Suppressor macrophage (primary cell): ENCODE measurements around the gene PRCC.

ENCODE experiments used
- DNase-seq, 4 experiments: peaks; one replicate each; pipeline ENCODE4 v3.0.0-alpha.2; 2020 to 2022
- total RNA-seq, 17 experiments: gene quantifications; one replicate each; lab custom pipeline; 2026; ENCODE audit warnings: mixed read lengths in 6 of 17, inconsistent platforms in 3 of 17; lab: John Stamatoyannopoulos, UW

PRCC gene, protein sequence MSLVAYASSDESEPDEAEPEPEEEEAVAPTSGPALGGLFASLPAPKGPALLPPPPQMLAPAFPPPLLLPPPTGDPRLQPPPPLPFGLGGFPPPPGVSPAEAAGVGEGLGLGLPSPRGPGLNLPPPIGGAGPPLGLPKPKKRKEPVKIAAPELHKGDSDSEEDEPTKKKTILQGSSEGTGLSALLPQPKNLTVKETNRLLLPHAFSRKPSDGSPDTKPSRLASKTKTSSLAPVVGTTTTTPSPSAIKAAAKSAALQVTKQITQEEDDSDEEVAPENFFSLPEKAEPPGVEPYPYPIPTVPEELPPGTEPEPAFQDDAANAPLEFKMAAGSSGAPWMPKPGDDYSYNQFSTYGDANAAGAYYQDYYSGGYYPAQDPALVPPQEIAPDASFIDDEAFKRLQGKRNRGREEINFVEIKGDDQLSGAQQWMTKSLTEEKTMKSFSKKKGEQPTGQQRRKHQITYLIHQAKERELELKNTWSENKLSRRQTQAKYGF
- 12.2 to 33.5 (median 22.1) reads per million in 17 experiments for total RNA-seq

DNA sequence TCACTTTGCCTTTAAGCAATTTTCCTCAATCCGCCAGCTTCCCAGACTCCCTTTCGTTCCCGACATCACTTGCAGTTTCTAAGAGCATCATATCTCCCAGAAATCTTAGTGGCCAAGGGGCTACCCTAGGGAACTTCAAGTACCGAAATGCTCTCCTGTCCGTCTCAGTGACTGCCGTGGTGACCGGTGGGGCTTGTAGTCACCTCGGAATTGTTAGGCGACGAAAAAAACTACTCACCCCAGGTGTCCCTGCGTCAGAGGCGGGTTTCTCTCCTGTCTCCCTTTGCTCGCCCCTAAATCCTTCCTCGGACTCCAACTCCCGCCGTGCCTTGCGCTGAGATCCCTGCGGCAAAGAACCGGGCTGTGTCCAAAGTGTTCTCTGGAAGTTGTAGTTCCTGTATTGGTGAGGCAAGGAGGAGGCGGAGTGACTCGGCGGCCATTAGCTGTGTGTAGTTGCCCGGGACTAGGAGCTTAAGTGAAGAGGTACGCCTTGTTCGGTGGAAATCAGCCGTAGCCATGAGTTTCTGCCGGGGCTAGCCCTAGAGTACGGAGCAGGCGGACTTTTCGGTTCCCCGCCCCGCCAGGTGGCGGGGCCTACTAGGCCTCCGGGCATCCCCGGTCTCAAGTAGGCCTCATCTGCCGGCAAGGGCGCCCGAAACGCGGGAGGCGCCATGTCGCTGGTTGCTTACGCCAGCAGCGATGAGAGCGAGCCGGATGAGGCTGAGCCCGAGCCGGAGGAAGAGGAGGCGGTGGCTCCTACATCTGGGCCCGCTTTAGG, at the start of gene PRCC:
Gene PRCC (plus strand): TSS at position 435 of the 778 bp plus-strand sequence. CDS start 237 bp downstream, at position 672.
- peak; percentile 98 to 100 (median 98) for DNase-seq

DNA sequence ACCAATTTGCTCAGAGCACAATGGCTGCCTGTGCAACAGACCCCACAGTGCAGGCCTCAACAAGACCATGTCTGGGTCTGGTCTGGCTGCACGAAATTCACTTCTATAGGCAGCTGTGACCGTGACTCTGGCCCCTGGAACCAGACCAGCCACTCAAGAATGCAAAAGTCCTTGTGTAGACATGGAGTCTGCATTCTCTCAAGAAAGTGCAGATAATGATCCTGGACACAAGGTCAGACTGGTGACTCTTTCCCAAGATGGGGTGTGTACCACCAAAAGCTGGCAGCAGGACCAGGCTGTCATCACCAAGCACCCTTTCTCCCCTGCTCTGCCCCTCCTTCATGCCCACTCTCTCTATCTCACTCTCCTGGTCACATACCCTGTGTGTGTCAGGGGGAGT, 46.2 kb upstream of the PRCC start:
- no peak for DNase-seq

DNA sequence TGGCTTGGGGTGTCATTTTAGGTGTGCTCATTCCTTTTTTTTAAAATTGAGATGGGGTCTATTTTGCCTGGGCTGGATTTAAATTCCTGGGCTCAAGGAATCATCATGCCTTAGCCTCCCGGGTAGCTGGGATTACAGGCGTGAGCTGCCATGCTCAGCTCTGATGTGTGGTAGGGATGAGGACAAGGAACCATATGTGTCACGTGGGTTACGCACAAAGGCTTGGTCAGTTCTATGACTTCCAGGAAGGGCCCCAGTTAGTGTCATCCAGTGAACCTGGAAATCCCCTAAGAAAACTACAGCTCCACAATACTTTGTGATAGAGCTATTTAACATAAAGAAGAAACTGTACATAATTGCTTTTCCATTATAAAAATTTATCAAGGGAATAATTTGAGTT, 45.8 kb upstream of the PRCC start:
- no peak for DNase-seq

DNA sequence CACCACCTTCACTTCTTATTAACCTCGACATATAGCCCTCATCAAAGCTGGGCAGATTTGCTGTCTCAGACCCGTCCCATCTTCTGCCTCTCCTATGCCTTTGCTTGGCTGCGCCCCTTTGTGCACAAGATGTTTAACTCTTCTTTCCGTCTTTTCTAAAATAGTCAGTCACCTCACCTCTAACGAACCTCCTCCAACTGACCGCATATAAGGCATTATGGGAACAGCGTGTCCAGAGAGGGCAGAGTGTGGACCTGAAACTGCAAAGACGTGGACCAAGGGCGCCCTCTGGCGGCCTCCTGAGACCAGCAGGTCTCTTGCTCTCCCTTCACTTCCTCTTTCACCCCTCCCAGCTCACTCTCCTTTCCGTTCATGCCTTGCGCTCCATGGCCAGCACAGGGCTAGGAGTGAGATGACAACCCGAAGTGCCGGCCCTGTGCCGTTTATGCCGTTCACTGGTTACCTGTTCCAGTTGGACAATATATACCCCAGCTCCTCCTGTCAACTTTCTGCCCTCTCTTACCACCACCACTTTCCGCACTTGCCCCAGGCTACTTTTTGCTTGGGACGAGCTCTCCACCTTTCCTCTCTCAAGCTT, 41.6 kb upstream of the PRCC start:
- DNase-seq, result peak; percentile 94 to 97 (median 94)

DNA sequence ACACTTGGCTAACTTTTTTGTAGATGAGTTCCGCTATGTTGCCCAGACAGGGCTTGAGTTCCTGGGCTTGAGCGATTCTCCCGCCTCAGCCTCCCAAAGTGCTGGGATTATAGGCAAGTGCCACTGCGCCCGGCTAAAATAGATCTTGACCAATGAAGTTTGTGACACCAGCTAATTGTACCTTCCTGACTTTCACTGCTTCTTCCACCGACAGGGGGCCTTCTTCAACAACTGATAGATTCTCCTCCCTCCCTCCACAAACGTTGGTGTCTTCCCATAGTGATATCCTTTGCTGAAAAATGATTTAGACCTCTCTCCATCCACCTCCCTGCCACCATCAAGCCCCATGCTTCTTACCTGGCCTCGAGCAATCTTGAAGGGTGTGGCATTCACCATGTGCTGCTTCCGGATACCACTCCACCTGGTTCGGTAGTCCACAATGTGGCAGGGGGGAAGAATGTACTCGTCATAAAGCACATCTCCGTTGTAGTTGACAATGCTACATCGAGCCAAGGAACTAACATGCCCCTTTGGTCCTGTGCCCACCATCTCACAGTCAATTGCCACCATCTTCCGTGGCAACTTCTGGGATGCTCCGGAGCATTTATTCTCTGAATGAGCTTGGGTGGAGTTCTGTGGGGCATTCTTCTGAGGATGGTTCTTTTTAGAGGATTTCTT, 40.6 kb upstream of the PRCC start:
- peak; percentile 59 to 79 (median 72) for DNase-seq

DNA sequence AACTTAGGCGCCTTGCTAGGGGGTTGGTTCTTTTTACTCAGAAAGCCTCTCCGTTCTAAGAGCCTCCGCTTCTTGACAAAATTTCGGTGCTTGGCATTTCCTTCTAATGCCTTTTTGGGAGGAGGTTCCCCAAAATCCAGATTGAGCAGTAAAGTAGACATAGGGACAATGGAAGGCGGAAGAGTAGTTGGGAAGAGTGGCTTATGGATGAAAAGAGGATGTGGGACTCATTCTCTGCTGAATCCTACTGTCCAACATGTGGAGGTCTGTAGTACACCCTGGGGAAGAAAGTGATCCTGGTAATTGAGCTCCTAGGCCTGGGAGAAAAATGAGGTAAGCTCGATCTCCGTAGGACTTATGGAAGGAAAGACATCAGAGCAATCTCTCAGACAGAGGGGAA, 39.8 kb upstream of the PRCC start:
- peak in 3 of 4 experiments; percentile 6 to 29 (median 11) for DNase-seq

DNA sequence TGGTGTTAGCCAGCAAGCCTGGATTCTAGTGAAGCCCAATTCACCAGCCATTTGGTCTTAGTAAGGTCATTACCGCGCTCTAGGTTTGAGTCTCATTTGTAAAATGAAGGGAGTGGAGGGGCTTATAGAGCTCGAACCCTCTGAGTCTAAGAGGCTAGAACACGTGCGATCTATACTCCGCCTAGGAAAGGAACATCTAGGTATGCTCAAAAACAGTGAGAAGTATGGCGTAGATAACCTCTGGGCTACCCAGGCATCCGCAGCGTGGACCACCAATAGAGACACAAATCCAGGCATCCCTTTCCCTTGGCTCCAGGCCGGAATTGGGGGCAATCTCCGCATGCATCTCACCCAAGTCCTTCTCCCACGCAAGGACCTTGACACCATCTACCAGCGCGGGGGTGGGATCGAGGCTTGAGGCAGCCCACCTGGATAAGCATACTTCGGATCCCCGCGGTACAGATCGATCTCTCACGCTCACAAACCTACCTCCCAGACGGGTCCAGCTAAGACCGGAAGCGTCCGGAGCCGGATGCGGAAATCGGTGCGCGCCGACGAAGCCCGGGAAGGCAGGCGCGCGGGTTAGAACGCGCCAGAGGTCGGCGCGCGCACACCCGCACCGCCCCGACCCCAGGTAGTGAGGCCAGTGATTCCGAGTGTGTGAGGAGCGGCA, 39.3 kb upstream of the PRCC start, which contains the start of gene METTL25B:
Gene METTL25B (plus strand): TSS at position 544 of the 673 bp plus-strand sequence. CDS start 636 bp downstream, outside the sequence.
- peak; percentile 84 to 92 (median 87) for DNase-seq

DNA sequence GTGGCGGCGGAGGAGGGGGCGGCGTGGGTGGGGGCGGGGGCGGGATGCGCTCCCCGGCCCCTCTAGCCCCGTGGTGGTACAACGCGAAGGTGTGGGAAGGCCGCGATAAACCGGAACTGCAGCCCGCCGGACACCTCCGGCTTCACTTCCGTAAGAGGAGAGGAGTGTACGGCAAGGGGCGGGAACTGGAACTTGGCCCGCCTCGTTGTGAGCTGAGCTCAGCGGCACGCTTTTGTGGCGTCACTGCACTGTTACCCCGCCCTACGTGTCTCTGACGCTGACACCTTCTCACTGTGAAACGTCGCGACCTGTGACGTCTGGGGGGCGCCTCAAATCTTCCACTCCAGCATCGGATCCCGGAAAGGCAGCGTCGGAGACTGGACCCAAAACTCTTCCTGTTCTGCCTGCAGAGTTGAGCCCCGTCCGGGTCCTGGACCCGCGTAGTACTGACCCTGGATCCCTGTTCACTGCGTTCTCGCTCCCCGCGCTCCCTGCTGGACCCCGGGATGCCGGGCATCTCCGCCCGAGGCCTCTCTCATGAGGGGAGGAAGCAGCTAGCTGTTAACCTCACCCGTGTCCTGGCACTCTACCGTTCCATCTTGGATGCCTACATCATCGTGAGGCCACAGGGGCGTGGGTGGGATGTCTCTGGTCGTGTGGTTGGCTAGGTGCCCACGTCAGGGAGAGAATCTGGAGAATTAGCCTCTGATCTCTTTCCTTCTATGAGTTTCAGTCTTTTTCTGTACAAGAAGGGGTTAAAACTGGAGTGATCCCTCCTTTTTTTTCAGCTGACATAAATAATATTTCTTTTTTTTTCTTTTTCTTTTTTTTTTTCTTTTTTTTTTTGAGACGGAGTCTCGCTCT, 38.5 kb upstream of the PRCC start, which contains the start of gene ISG20L2:
Gene ISG20L2 (minus strand): TSS at position 168 of the 864 bp plus-strand sequence. CDS start 1,114 bp downstream, outside the sequence.
- peak; percentile 98 to 99 (median 98) for DNase-seq

DNA sequence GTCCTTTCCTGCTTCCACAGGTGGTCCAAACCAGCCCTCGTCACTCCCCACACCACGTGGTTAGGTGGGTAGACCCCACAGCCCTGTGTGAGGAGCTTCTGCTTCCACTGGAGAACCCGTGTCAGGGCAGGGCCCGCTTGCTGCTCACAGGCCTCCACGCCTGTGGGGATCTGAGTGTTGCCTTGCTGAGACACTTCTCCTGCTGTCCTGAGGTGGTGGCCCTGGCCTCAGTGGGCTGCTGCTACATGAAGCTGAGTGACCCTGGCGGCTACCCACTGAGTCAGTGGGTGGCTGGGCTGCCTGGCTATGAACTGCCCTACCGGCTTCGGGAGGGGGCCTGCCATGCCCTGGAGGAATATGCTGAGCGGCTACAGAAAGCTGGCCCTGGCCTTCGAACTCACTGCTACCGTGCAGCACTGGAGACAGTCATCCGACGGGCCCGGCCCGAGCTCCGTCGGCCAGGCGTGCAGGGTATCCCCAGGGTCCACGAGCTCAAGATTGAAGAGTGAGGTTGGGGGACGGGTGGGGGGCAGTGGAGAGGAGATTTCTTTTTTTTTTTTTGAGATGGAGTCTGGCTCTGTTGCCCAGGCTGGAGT, 33.2 kb upstream of the PRCC start:
- DNase-seq, result no peak

DNA sequence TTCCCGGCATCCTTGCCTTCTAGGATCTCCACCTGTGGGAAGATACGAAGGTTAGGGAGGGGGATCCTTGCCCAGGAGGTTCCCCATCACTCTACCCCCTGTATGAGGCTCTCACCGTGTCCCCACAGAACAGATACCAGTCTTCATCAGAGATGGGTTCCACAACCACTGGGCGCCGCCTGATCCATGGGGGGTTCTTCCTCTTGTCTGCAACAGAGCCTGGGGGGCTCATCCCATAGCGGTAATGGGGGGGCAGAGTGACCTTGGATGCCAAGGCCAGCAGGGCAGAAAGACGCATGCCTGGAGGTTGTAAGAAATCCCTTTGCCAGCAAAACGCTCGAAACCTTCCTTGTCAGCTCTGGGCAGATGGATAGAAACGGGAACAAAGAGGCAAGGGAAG, 28.9 kb upstream of the PRCC start:
- DNase-seq, result peak in 1 of 4 experiments; percentile 14

DNA sequence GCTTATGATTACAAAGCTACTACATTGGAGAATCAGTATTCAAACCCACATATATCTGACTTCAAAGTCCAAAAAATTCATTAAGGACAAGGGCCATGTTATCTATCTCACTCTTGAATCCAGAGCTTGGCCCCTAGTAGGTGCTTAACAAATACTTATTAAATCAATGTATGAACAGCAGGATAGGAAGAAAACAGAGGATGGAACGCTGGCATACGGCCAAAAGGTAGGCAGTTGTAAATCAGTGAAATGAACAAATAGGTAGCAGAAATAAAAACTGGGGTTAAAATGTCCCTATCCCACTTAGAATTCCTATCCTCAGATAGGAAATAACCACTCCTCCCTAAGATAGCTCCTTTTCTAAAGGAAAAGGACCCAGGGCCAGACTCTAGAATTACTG, 28.4 kb upstream of the PRCC start:
- no peak for DNase-seq

DNA sequence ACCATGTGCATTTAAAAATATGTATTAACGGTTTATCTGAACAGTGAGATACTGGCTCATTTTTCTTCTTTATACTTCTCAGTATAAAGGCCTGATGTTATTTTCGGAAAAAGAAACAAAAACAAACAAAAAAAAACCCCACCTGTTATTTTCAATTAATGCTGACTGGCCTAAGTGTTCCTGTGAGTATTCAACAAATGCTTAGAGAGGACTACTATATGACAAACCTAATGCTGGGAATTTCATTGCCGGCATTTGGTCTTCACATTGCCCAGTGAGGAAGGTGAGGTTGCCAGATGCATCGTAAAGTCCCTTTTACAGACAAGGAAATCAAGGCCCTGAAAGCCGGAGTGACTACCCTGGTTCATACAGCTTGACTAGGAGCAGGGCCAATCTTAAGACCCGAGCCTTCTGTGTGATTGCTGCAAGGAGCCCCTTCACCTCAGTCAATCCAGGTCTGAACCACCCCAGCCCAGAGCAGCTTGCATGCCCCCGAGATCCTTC, 27.0 kb upstream of the PRCC start:
- peak in 1 of 4 experiments; percentile 4 for DNase-seq

DNA sequence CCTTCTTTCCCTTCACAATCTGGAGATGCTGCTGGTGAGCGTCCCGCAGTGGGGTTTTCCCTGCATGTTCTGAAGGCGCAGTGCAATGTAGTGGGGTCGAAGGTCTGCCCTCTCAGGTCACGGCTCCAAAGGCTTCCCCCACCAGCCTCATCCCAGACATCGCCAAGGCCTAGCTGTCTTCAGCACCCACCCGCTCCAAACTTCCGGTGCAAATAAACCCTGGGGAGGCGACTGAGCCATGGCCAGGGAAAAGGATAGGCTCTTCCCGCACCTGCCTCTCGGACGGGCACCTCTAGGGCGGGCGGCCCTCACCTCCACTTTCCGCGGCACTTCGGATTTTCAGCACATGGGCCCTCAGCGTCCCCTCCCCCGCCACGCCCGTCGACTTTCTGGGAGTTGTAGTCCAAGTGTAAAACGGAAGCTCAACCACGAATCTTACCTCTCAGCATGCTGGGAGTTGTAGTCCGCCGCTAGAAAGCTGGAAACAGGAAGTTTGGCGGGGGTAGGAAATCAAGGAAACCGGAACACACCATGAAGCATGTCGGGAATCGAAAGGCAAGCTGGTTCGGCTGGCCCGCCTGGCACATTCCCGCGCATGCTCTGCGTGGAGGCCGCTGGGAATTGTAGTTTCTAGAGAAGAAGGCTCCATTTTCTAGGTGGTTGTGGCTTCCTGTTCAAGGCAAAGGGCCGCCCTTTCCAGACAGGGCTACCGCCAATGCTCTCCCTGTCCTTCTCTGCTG, 26.4 kb upstream of the PRCC start, which contains the start of gene MRPL24:
Gene MRPL24 (minus strand): TSS at position 348 of the 740 bp plus-strand sequence. CDS start 2,384 bp downstream, outside the sequence.
- DNase-seq, result peak; percentile 97 to 99 (median 98)

DNA sequence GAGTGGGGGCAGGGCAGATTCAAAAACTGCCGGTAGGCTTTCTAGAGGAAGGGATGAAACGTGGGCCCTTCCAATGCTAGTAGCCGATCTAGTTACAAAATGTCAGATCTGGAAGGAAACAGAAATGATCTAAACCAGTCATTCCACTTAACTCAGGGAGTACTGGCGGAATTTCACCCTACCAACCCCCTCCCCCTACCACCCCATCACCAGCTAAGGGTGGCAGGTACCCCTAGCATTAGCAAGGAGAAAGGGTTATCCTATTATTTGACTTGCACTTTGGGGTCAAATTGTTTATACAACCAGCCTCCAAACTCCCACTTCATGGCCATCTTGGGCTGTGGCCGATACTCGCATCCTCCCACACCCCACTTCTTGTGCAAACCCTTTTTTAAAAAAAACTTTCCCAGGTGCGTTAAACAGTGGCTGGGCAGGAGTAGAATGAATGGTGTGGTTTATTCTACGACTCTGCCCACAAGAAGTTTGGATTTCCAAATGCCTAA, 25.8 kb upstream of the PRCC start:
- no peak for DNase-seq

DNA sequence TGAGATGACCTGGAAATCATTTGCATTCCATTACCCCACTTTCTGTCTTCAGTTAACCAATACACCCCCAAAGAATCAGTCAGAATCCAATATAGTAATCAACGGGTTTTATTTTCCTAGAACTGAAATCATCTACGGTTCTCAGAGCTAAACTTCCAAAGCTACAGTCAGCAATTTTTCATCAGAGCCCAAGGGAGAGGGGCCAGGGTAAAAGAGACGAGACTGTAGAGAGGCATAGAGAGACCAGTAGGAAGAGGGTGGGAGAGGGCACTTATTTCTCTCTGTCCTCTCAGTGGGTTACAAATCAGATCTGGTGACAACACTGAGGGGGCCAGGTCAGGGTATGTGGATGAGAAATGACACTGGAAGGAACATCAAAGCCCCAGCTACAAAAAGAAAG, 25.3 kb upstream of the PRCC start:
- no peak for DNase-seq

DNA sequence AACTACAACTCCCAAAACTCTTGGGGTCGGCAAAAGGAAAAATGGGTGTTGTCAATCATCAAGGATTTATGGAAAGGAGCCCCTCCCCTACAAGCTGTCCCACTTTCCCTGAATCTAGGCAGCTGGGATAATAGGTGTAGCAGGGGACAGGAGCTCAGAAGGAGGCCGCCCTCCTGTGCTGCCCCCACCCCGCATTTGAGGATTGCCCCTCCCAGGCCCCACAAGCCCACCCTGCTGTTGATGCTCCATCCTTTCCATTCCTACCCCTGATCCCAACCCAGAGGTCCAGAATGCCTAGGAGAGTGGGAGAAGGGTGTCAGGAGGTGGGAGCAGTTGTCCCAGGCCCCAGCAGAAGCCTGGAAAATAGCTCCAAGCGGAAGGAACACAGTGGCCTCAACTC, 24.5 kb upstream of the PRCC start:
- DNase-seq, result no peak

DNA sequence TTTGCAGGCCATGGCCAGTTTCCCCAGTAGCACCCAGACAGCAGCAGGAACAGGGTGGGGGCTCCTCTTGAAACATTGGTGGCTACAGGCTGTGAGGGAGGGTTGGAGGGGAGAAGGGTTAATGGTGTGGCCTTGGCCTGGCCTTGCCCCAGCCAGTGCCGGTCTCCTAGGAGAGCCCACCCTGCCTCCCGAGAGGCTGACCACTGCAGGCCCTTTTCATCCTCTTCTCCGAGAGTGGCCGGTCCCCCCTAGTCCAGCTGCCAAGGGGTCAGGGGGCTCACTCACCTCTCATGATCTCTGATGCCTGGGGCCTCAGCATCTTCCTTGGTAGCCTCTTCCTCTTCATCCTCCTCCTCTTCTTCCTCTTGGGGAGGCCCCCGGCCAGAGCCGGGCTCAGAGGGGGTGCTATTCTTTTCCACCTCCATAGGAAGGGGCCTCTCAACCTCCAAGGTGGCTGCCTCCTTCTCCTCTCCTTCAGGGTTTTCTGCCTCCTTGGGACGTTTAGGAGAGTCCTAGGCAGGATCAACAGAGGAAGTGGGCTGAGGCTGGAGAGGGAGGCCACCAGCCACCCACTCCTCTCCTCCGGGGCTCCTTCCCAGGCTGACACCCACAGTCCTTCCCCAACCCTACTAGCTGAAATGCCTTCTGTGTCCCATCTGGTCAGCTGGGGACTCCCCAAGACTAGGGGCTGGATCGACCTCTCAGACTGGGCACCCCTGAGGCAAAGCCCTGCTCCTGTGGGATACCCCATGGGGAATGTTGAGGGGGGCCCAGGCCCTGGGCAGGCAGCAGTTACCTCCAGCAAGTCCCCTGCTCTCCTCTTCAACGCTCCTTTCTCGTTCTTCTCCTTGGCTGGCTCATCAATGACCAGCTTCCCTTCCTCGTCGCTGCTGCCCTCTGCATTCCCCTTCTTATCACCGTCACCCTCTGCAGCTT, 23.7 kb upstream of the PRCC start:
- peak in 3 of 4 experiments; percentile 24 to 56 (median 40) for DNase-seq
